Fibroblast of lung (primary cell): ENCODE data around the gene GLOD5. TPM values are rescaled to one million over a fixed set of nuclear protein-coding genes. Genes with fewer than 3 reads are reported as not detected.

ENCODE experiments used
- DNase-seq, 2 donors: peaks; one replicate each; pipeline versions ENCODE4 v3.0.0 to v3.0.0-alpha.2; 2010; ENCODE audit warnings: low read depth in 2 of 2
- H2AFZ ChIP-seq: 2 replicates; pipeline ENCODE4 v1.5.1; 2012; ENCODE audit warnings: low read length, control low read depth, inconsistent platforms
- H3K27ac ChIP-seq: 2 replicates; pipeline ENCODE4 v1.5.1; 2011; ENCODE audit warnings: low read length, control low read depth; ENCODE audit not compliant: insufficient read depth
- H3K27me3 ChIP-seq: 2 replicates; pipeline ENCODE4 v1.5.1; 2011; ENCODE audit warnings: mild to moderate bottlenecking, low read length; ENCODE audit not compliant: control insufficient read depth, insufficient read depth
- H3K36me3 ChIP-seq: 2 replicates; pipeline ENCODE4 v1.5.1; 2011; ENCODE audit warnings: low read length; ENCODE audit not compliant: control insufficient read depth, insufficient read depth
- H3K4me1 ChIP-seq: 2 replicates; pipeline ENCODE4 v1.5.1; 2011; ENCODE audit warnings: low read length; ENCODE audit not compliant: control insufficient read depth, insufficient read depth; ENCODE audit errors: extremely low read depth
- H3K4me2 ChIP-seq: 2 replicates; pipeline ENCODE4 v1.5.1; 2011; ENCODE audit warnings: low read length, control low read depth; ENCODE audit not compliant: insufficient read depth; ENCODE audit errors: extremely low read depth
- H3K4me3 ChIP-seq, 4 experiments: fragments of 200-600 bp in 1 of 4; sonication (generic) in 1 of 4; replicated peaks in 1 of 4; 2 replicates each; pipeline ENCODE4 v1.5.1; 2011 to 2016; ENCODE audit warnings: low read length in 4 of 4, low read depth in 3 of 4, mild to moderate bottlenecking in 3 of 4, control low read depth in 2 of 4, inconsistent platforms in 1 of 4, mixed read lengths in 1 of 4; ENCODE audit not compliant: insufficient read depth in 1 of 4; ENCODE audit errors: control extremely low read depth in 1 of 4
- H3K79me2 ChIP-seq: 2 replicates; pipeline ENCODE4 v1.5.1; 2012; ENCODE audit warnings: mild to moderate bottlenecking, low read length, inconsistent platforms; ENCODE audit not compliant: control insufficient read depth, insufficient read depth
- H3K9ac ChIP-seq: 2 replicates; pipeline ENCODE4 v1.5.1; 2011; ENCODE audit warnings: mild to moderate bottlenecking, low read length, control low read depth; ENCODE audit not compliant: insufficient read depth
- H3K9me3 ChIP-seq: 2 replicates; pipeline ENCODE4 v1.5.1; 2012; ENCODE audit warnings: low read depth, low read length; ENCODE audit not compliant: control insufficient read depth, insufficient read depth
- H4K20me1 ChIP-seq: 2 replicates; pipeline ENCODE4 v1.5.1; 2011; ENCODE audit warnings: low read length; ENCODE audit not compliant: control insufficient read depth, insufficient read depth; ENCODE audit errors: extremely low read depth
- CTCF ChIP-seq, 2 donors: IDR thresholded peaks in 1 of 2; conservative IDR thresholded peaks in 1 of 2; 1 replicate in 1 of 2; 2 replicates in 1 of 2; pipeline ENCODE4 v1.5.1; 2011 to 2012; ENCODE audit warnings: low read length in 2 of 2, control low read depth in 1 of 2, inconsistent platforms in 1 of 2, low read depth in 1 of 2, mild to moderate bottlenecking in 1 of 2
- EZH2 ChIP-seq: IDR thresholded peaks from 2 replicates; pipeline ENCODE4 v1.5.1; 2012; ENCODE audit warnings: low read length, control low read depth, mild to moderate bottlenecking; ENCODE audit errors: missing control alignments
- polyA plus RNA-seq, 2 donors: library from polyadenylated mRNA; depleted of rRNA in 1 of 2; stranded (reverse) in 1 of 2; unstranded in 1 of 2; fragments of >200 nt; gene quantifications; 2 replicates each; pipeline ENCODE4 v1.2.1, GENCODE V29; 2011 to 2012; ENCODE audit warnings: missing spikeins in 1 of 2
- total RNA-seq: library from RNA; depleted of rRNA; stranded (reverse); fragments of >200 nt; gene quantifications from 2 replicates; pipeline ENCODE4 v1.2.1, GENCODE V29; 2014

Gene GLOD5
- total and polyA plus RNA-seq, 2 donors (not counting 1 experiment from before 2014, with no cell fraction given) = not detected

- Histone ChIP-seq H3K9ac (no peak overlapping the region), H3K79me2 (no peaks in the 10 kb centered on the region), H3K36me3 (no peaks in the 10 kb centered on the region), H3K4me2 (no peak overlapping the region), H3K9me3 (no peaks in the 10 kb centered on the region), H2AFZ (no peak overlapping the region), H3K4me3 (no peak overlapping the region), H3K27me3 (no peaks in the 10 kb centered on the region), H3K4me1 (no peaks in the 10 kb centered on the region), H3K27ac (no peak overlapping the region), H4K20me1 (no peaks in the 10 kb centered on the region)
- no peak for DNase-seq
- TF ChIP-seq EZH2 (no peak), CTCF (conservative IDR thresholded peaks at IDR 0.05 in 1 of 2, IDR thresholded peaks at IDR 0.05 in 1 of 2; ENCODE audit: low read depth in 1 of 2, low read length in 2 of 2) (no peak)
Observed at GRCh38 chrX:48770296-48770695, 8.7 kb downstream of the GLOD5 start.

- no peak for TF ChIP-seq CTCF (conservative IDR thresholded peaks at IDR 0.05 in 1 of 2, IDR thresholded peaks at IDR 0.05 in 1 of 2; ENCODE audit: low read depth in 1 of 2, low read length in 2 of 2)
- no peak for TF ChIP-seq EZH2
Observed at GRCh38 chrX:48772602-48773001, 11.1 kb downstream of the GLOD5 start.

GRCh38 chrX:48776818-48777439, 15.4 kb downstream of the GLOD5 start:
- Histone ChIP-seq H3K27ac (no peak overlapping the region), H3K4me3 (no peak overlapping the region), H4K20me1 (no peaks in the 10 kb centered on the region), H3K79me2 (no peaks in the 10 kb centered on the region), H3K27me3 (no peaks in the 10 kb centered on the region), H3K36me3 (no peaks in the 10 kb centered on the region), H2AFZ (no peak overlapping the region), H3K9me3 (no peaks in the 10 kb centered on the region), H3K4me2 (no peak overlapping the region), H3K4me1 (no peaks in the 10 kb centered on the region), H3K9ac (no peak overlapping the region)
- TF ChIP-seq CTCF (conservative IDR thresholded peaks at IDR 0.05 in 1 of 2, IDR thresholded peaks at IDR 0.05 in 1 of 2; ENCODE audit: low read depth in 1 of 2, low read length in 2 of 2) (no peak), EZH2 (no peak)
- peak in 1 of 2 donors; percentile 17 for DNase-seq

More at GRCh38 chrX:48772602-48773001, 11.1 kb downstream of the GLOD5 start:
- H3K4me2 ChIP-seq = no peak overlapping the region
- no peak overlapping the region for H3K4me3 ChIP-seq
- H3K9ac ChIP-seq = no peak overlapping the region
- DNase-seq = no peak
- H3K4me1 ChIP-seq = no peaks in the 10 kb centered on the region
- no peaks in the 10 kb centered on the region for H4K20me1 ChIP-seq
- no peak overlapping the region for H2AFZ ChIP-seq
- H3K9me3 ChIP-seq = no peaks in the 10 kb centered on the region
- no peaks in the 10 kb centered on the region for H3K27me3 ChIP-seq
- no peak overlapping the region for H3K27ac ChIP-seq
- no peaks in the 10 kb centered on the region for H3K36me3 ChIP-seq
- H3K79me2 ChIP-seq = no peaks in the 10 kb centered on the region
